WTC11 (cell line): ENCODE measurements around the gene ANKMY1. TPM values are rescaled to one million over a fixed set of nuclear protein-coding genes. Genes with fewer than 3 reads are reported as not detected.
A peak's percentile ranks its signal among the peaks of the same experiment; 100 is the strongest.

Experiments used
- ARID4B ChIP-seq: sonication (generic); formaldehyde crosslinking; IDR thresholded peaks from 2 replicates; pipeline ENCODE4 v1.8.0; 2023; ENCODE audit warnings: missing genetic modification reagents, mild to moderate bottlenecking, borderline replicate concordance
- ATF1 ChIP-seq: sonication (generic); formaldehyde crosslinking; IDR thresholded peaks from 2 replicates; pipeline ENCODE4 v1.8.1; 2023; ENCODE audit warnings: mild to moderate bottlenecking, moderate library complexity, missing genetic modification reagents
- ATF2 ChIP-seq: sonication (generic); formaldehyde crosslinking; IDR thresholded peaks from 2 replicates; pipeline ENCODE4 v1.8.1; 2022; ENCODE audit warnings: low read depth, missing genetic modification reagents, borderline replicate concordance
- CBFB ChIP-seq: sonication (generic); formaldehyde crosslinking; IDR thresholded peaks from 2 replicates; pipeline ENCODE4 v1.8.1; 2022; ENCODE audit warnings: mild to moderate bottlenecking, low read depth, missing genetic modification reagents
- CDX4 ChIP-seq: fragments of 250-450 bp; sonication (Bioruptor Pico); IDR thresholded peaks from 2 replicates; pipeline ENCODE4 v1.9.0; 2021; ENCODE audit warnings: moderate library complexity, mild to moderate bottlenecking, inconsistent platforms, borderline replicate concordance
- E2F4 ChIP-seq: sonication (generic); formaldehyde crosslinking; IDR thresholded peaks from 2 replicates; pipeline ENCODE4 v1.8.1; 2022; ENCODE audit warnings: low read depth, mild to moderate bottlenecking, moderate library complexity, missing genetic modification reagents, borderline replicate concordance
- EMX1 ChIP-seq: fragments of 250-450 bp; sonication (Bioruptor Pico); IDR thresholded peaks from 2 replicates; pipeline ENCODE4 v1.8.0; 2021; ENCODE audit warnings: mild to moderate bottlenecking
- ESRRA ChIP-seq: sonication (generic); formaldehyde crosslinking; IDR thresholded peaks from 2 replicates; pipeline ENCODE4 v1.8.1; 2022; ENCODE audit warnings: mild to moderate bottlenecking, missing genetic modification reagents, borderline replicate concordance
- HMGXB4 ChIP-seq: sonication (generic); formaldehyde crosslinking; IDR thresholded peaks from 2 replicates; pipeline ENCODE4 v1.8.1; 2023; ENCODE audit warnings: mild to moderate bottlenecking, moderate library complexity, missing genetic modification reagents
- MLX ChIP-seq: sonication (generic); formaldehyde crosslinking; IDR thresholded peaks from 2 replicates; pipeline ENCODE4 v1.8.1; 2023; ENCODE audit warnings: mild to moderate bottlenecking, missing genetic modification reagents, moderate library complexity
- NFYB ChIP-seq: sonication (generic); formaldehyde crosslinking; conservative IDR thresholded peaks from 2 replicates; pipeline ENCODE4 v1.8.0; 2022; ENCODE audit warnings: low read depth, missing genetic modification reagents
- NR2C2 ChIP-seq: sonication (generic); formaldehyde crosslinking; IDR thresholded peaks from 2 replicates; pipeline ENCODE4 v1.8.0; 2022; ENCODE audit warnings: mild to moderate bottlenecking, missing genetic modification reagents
- NR3C1 ChIP-seq: sonication (generic); formaldehyde crosslinking; conservative IDR thresholded peaks from 2 replicates; pipeline ENCODE4 v1.8.1; 2023; ENCODE audit warnings: low read depth, mild to moderate bottlenecking, missing genetic modification reagents
- OVOL2 ChIP-seq: fragments of 250-450 bp; sonication (Bioruptor Pico); IDR thresholded peaks from 2 replicates; pipeline ENCODE4 v1.9.0; 2021; ENCODE audit warnings: mild to moderate bottlenecking, borderline replicate concordance
- RELA ChIP-seq: sonication (generic); formaldehyde crosslinking; IDR thresholded peaks from 2 replicates; pipeline ENCODE4 v1.8.1; 2022; ENCODE audit warnings: missing genetic modification reagents, mild to moderate bottlenecking, borderline replicate concordance
- SP1 ChIP-seq: sonication (generic); formaldehyde crosslinking; conservative IDR thresholded peaks from 2 replicates; pipeline ENCODE4 v1.8.1; 2022; ENCODE audit warnings: missing genetic modification reagents
- ZBTB21 ChIP-seq: sonication (generic); formaldehyde crosslinking; IDR thresholded peaks from 2 replicates; pipeline ENCODE4 v1.8.1; 2023; ENCODE audit warnings: mild to moderate bottlenecking, missing genetic modification reagents, borderline replicate concordance
- ZNF232 ChIP-seq: sonication (generic); formaldehyde crosslinking; IDR thresholded peaks from 2 replicates; pipeline ENCODE4 v1.8.0; 2022; ENCODE audit warnings: mild to moderate bottlenecking, missing genetic modification reagents
- ZNF263 ChIP-seq: sonication (generic); formaldehyde crosslinking; IDR thresholded peaks from 2 replicates; pipeline ENCODE4 v1.8.1; 2022; ENCODE audit warnings: low read depth, mild to moderate bottlenecking, moderate library complexity, missing genetic modification reagents
- ZNF281 ChIP-seq: sonication (generic); formaldehyde crosslinking; IDR thresholded peaks from 2 replicates; pipeline ENCODE4 v1.8.0; 2023; ENCODE audit warnings: mild to moderate bottlenecking, missing genetic modification reagents
- ZNF423 ChIP-seq: fragments of 250-450 bp; sonication (Bioruptor Pico); IDR thresholded peaks from 2 replicates; pipeline ENCODE4 v2.1.2; 2022; ENCODE audit warnings: mild to moderate bottlenecking, moderate library complexity
- total RNA-seq: library from RNA; stranded (reverse); gene quantifications from 3 replicates; pipeline ENCODE4 v1.2.3, GENCODE V29; 2021

Gene ANKMY1
- total RNA-seq, 1 experiment from 2014 or later = 4.6 TPM

- TF ChIP-seq ZNF281 = peak; percentile 74; the same call in 1 of the 2 replicates
- TF ChIP-seq NFYB = no peak
- 0 out of 2 replicates have a peak, but pooled peaks have one; percentile 31 for TF ChIP-seq ATF2
- no peak for TF ChIP-seq CDX4 (CRISPR knock-in tag)
- no peak for TF ChIP-seq HMGXB4
- TF ChIP-seq NR2C2 = peak; percentile 78
- peak; percentile 86; the same call in 1 of the 2 replicates for TF ChIP-seq ESRRA (CRISPR knock-in tag)
- no peak for TF ChIP-seq EMX1 (CRISPR knock-in tag)
- TF ChIP-seq E2F4 (CRISPR knock-in tag) = no peak
- peak; percentile 80 for TF ChIP-seq ZBTB21 (CRISPR knock-in tag)
- TF ChIP-seq ZNF232 (CRISPR knock-in tag) = no peak
- peak; percentile 70 for TF ChIP-seq RELA (CRISPR knock-in tag)
- TF ChIP-seq OVOL2 (CRISPR knock-in tag) = no peak
- no peak for TF ChIP-seq SP1
- no peak for TF ChIP-seq ZNF423 (CRISPR knock-in tag)
- TF ChIP-seq MLX (CRISPR knock-in tag) = no peak
- TF ChIP-seq CBFB (CRISPR knock-in tag) = no peak
- TF ChIP-seq ARID4B (CRISPR knock-in tag) = peak; percentile 77; the same call in 1 of the 2 replicates
- no peak for TF ChIP-seq NR3C1 (CRISPR knock-in tag)
- no peak for TF ChIP-seq ATF1 (CRISPR knock-in tag)
- TF ChIP-seq ZNF263 = no peak
Observed at GRCh38 chr2:240436683-240437550, 120.9 kb downstream of the ANKMY1 start (continued).
